Activated CD4-positive, alpha-beta T cell treated with anti-CD3 and anti-CD28 coated beads for 36 hours (primary cell): ENCODE results near the gene SSB. TPM values are rescaled to one million over a fixed set of nuclear protein-coding genes. Genes with fewer than 3 reads are reported as not detected.
"Not testable (repeated sequence)": the region's sequence is repeated elsewhere in the genome, so short reads cannot be mapped to it uniquely, and the experiment has no call there.

Source experiments
- ATAC-seq: fragments of 200-7000 bp; cut with Tn5 transposase; one replicate; pipeline ENCODE4 v1.10.0; 2021; ENCODE audit warnings: mild to moderate bottlenecking, moderate library complexity
- CTCF ChIA-PET: fragments of 350-600 bp; sonication (Branson Sonifier 250); formaldehyde crosslinking; loops from one replicate; lab custom pipeline; 2021; ENCODE audit warnings: antibody characterized with exemption; lab: Charles Lee
- POLR2A ChIA-PET: fragments of 350-600 bp; sonication (Branson Sonifier 250); formaldehyde crosslinking; loops from one replicate; lab custom pipeline; 2021; ENCODE audit warnings: antibody characterized with exemption, inconsistent platforms; lab: Charles Lee
- DNase-seq: peaks from one replicate; pipeline ENCODE4 v3.0.0-alpha.2; 2020
- H3K27ac Mint-ChIP-seq: one replicate; pipeline ENCODE4 v1.8.0; 2021; ENCODE audit warnings: mixed read lengths
- H3K27me3 Mint-ChIP-seq: one replicate; pipeline ENCODE4 v1.8.0; 2021; ENCODE audit warnings: mixed read lengths
- H3K36me3 Mint-ChIP-seq: one replicate; pipeline ENCODE4 v1.8.0; 2021; ENCODE audit warnings: low read depth, mixed read lengths
- H3K4me1 Mint-ChIP-seq: one replicate; pipeline ENCODE4 v1.8.0; 2021; ENCODE audit warnings: mixed read lengths
- H3K4me3 Mint-ChIP-seq: one replicate; pipeline ENCODE4 v1.8.0; 2021; ENCODE audit warnings: mild to moderate bottlenecking, moderate library complexity, mixed read lengths
- H3K9me3 Mint-ChIP-seq: one replicate; pipeline ENCODE4 v1.8.0; 2021; ENCODE audit warnings: low read depth, mixed read lengths
- intact Hi-C, 2 experiments: fragments of 100-400 bp; cut with DNase I in 1 of 2; cut with micrococcal nuclease in 1 of 2; formaldehyde crosslinking; loops; one replicate each; pipeline versions ENCODE4 v1.14.2 to v1.15.1; 2022 to 2024; cut with DNase I, micrococcal nuclease
- total RNA-seq, 2 experiments: library from RNA; stranded (reverse); gene quantifications; one replicate each; pipeline ENCODE4 v1.2.3, GENCODE V29; 2021

Gene SSB
- total RNA-seq, 2 experiments from 2014 or later, result 127 to 138 TPM

DNA sequence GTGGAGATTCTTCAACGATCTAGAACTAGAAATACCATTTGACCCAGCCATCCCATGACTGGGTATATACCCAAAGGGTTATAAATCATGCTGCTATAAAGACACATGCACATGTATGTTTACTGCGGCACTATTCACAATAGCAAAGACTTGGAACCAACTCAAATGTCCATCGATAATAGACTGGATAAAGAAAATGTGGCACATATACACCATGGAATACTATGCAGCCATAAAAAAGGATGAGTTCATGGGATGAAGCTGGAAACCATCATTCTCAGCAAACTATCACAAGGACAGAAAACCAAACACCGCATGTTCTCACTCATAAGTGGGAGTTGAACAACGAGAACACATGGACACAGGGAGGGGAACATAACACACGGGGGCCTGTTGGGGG lies 18.7 kb downstream of the SSB start:
- peaks cover 31% of the 10 kb centered on the region for H3K4me1 Mint-ChIP-seq
- DNase-seq, H3K9me3 Mint-ChIP-seq, H3K27ac Mint-ChIP-seq, intact Hi-C loops, ATAC-seq, H3K27me3 Mint-ChIP-seq, POLR2A ChIA-PET, H3K4me3 Mint-ChIP-seq: not testable (repeated sequence)
- peaks cover 53% of the 10 kb centered on the region for H3K36me3 Mint-ChIP-seq
- CTCF ChIA-PET, result interaction anchor here (1.7 kb wide), 1 partner anchor 14 kb away, joined by 4 read pairs; no protein-coding TSS in a partner anchor

DNA sequence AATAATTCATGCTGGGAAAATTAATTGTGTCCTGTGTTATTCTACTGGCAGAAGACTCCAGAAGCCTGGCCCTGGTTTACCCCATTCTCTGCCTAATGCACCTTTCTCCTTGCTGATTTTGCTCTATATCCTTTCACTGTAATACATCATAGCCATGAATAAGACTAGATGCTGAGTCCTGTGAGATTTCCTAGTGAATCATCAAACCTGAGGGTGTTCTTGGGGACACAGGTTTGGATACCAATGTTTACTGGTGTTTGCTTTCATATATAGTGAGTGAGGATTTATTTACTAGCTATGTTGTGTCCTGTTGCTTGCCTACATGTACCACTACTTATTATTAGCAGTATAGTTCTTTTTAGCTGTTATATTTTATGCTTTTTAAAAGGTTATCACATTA lies 19.6 kb downstream of the SSB start:
- intact Hi-C loops, result no loop called here
- ChIA-PET POLR2A (no interaction called here), CTCF (interaction anchor here (0.8 to 1.7 kb wide), 3 partner anchors 9 to 15 kb away, joined by 3 to 4 read pairs (median 4); partner anchors contain the start of gene UBR3)
- Mint-ChIP-seq H3K4me3 (no peak overlapping the region), H3K9me3 (peaks cover 5% of the 10 kb centered on the region), H3K4me1 (peaks cover 40% of the 10 kb centered on the region), H3K27ac (no peak overlapping the region), H3K36me3 (peaks cover 56% of the 10 kb centered on the region), H3K27me3 (no peaks in the 10 kb centered on the region)
- DNase-seq, result no peak
- ATAC-seq, result no peak

DNA sequence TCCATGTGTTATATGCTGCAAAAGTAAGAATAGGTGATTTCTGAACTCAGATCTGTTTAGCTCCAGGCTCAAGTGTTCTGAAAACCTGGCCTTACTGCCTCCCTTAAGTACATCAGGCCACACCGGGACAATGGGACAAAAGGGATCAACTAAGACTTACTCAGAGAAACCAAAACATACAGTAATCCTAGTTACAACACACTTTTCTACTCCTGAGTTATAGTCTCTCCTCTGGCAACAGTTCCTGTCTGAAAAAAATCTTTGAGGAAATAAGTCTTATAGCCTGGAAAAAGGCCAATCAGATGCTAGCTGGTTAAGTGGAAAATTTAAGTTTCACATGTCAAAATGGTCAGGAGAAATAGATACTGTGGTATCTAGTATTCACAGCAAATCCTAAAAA lies 20.4 kb downstream of the SSB start:
- Mint-ChIP-seq H3K27ac (peak overlapping the region; percentile 37), H3K9me3 (peaks cover 5% of the 10 kb centered on the region), H3K27me3 (no peaks in the 10 kb centered on the region), H3K4me3 (no peak overlapping the region), H3K36me3 (peaks cover 62% of the 10 kb centered on the region), H3K4me1 (peaks cover 48% of the 10 kb centered on the region)
- ChIA-PET POLR2A (no interaction called here), CTCF (interaction anchor here (0.6 to 1.7 kb wide), 4 partner anchors 8 to 82 kb away, joined by 3 to 4 read pairs (median 4); partner anchors contain the start of gene UBR3)
- no peak for DNase-seq
- intact Hi-C loops, result no loop called here
- ATAC-seq, result no peak

- peaks cover 60% of the 10 kb centered on the region for H3K36me3 Mint-ChIP-seq
- CTCF ChIA-PET, result interaction anchor here (1.5 kb wide), 1 partner anchor 8 kb away, joined by 4 read pairs; no protein-coding TSS in a partner anchor
- H3K4me1 Mint-ChIP-seq, result peaks cover 51% of the 10 kb centered on the region
- POLR2A ChIA-PET, H3K4me3 Mint-ChIP-seq, ATAC-seq, DNase-seq, H3K9me3 Mint-ChIP-seq, H3K27ac Mint-ChIP-seq, H3K27me3 Mint-ChIP-seq: not testable (repeated sequence)
- intact Hi-C loops, result loop anchor here (5.0 to 10.0 kb wide), 8 partner anchors 248 to 1575 kb away; partner anchors contain the start of genes ERICH2 (in 1 of the 2), FASTKD1 (in 1 of the 2), GORASP2 (in 1 of the 2) and LRP2 (in 1 of the 2)
Measured at GRCh38 chr2:169820101-169820500, 21.4 kb downstream of the SSB start.

GRCh38 chr2:169822036-169822435 lies 23.4 kb downstream of the SSB start:
- H3K27me3 Mint-ChIP-seq, result no peaks in the 10 kb centered on the region
- no peak overlapping the region for H3K27ac Mint-ChIP-seq
- intact Hi-C loops, result loop anchor here (5.0 to 10.0 kb wide), 8 partner anchors 250 to 1577 kb away; partner anchors contain the start of genes ERICH2 (in 1 of the 2), FASTKD1 (in 1 of the 2), GORASP2 (in 1 of the 2) and LRP2 (in 1 of the 2)
- ChIA-PET CTCF (no interaction called here), POLR2A (no interaction called here)
- H3K36me3 Mint-ChIP-seq, result peaks cover 47% of the 10 kb centered on the region
- H3K4me1 Mint-ChIP-seq, result peaks cover 51% of the 10 kb centered on the region
- H3K9me3 Mint-ChIP-seq, result peaks cover 3% of the 10 kb centered on the region
- no peak overlapping the region for H3K4me3 Mint-ChIP-seq
- DNase-seq (no peak), ATAC-seq (no peak)

- Mint-ChIP-seq H3K4me1 (peaks cover 51% of the 10 kb centered on the region), H3K4me3 (peak overlapping the region; percentile 83), H3K27ac (peak overlapping the region; percentile 65), H3K27me3 (no peaks in the 10 kb centered on the region), H3K36me3 (peaks cover 38% of the 10 kb centered on the region), H3K9me3 (no peaks in the 10 kb centered on the region)
- ChIA-PET POLR2A (no interaction called here), CTCF (interaction anchor here (0.6 kb wide), 1 partner anchor 9 kb away, joined by 3 read pairs; no protein-coding TSS in a partner anchor)
- DNase-seq, result no peak
- ATAC-seq, result no peak
- intact Hi-C loops, result loop anchor here (5.0 to 10.0 kb wide), 8 partner anchors 251 to 1578 kb away; partner anchors contain the start of genes ERICH2 (in 1 of the 2), FASTKD1 (in 1 of the 2), GORASP2 (in 1 of the 2) and LRP2 (in 1 of the 2)
Measured at GRCh38 chr2:169822785-169823392, 24.2 kb downstream of the SSB start.

DNA sequence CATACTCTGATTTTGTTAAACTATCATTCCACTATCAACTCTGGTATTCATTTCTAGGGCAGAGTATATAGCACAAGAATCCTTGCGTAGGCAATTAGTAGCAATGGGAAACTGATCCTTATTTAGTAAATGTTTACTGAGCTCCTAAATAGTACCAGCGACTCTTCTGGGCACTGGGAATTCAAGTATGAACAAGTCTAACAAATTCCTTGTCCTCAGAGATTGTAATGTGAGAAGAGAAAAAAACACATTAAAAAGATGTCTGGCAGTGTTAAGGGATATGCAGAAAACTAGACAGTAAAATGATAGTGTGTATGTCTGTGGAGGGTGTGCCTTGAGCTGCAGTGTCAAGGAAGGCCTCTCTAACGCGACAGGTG lies 25.3 kb downstream of the SSB start:
- peak overlapping the region; percentile 83 for H3K4me3 Mint-ChIP-seq
- DNase-seq, result no peak
- ATAC-seq, result peak; percentile 0
- intact Hi-C loops, result loop anchor here (1.0 to 10.0 kb wide), 10 partner anchors 53 to 1579 kb away; partner anchors contain the start of genes CFAP210 (in 1 of the 2), ERICH2 (in 1 of the 2), FASTKD1 (in 1 of the 2) and GORASP2 (in 1 of the 2)
- peak overlapping the region; percentile 84 for H3K27ac Mint-ChIP-seq
- CTCF ChIA-PET, result interaction anchor here (0.6 to 1.8 kb wide), 11 partner anchors 8 to 1214 kb away, joined by 3 to 11 read pairs (median 3); partner anchors contain the start of gene SSB
- H3K9me3 Mint-ChIP-seq, result no peaks in the 10 kb centered on the region
- H3K27me3 Mint-ChIP-seq, result no peaks in the 10 kb centered on the region
- POLR2A ChIA-PET, result interaction anchor here (0.7 to 1.4 kb wide), 2 partner anchors 12 to 250 kb away, joined by 3 read pairs; partner anchors contain the start of gene FASTKD1
- peaks cover 59% of the 10 kb centered on the region for H3K4me1 Mint-ChIP-seq
- H3K36me3 Mint-ChIP-seq, result peaks cover 32% of the 10 kb centered on the region

DNA sequence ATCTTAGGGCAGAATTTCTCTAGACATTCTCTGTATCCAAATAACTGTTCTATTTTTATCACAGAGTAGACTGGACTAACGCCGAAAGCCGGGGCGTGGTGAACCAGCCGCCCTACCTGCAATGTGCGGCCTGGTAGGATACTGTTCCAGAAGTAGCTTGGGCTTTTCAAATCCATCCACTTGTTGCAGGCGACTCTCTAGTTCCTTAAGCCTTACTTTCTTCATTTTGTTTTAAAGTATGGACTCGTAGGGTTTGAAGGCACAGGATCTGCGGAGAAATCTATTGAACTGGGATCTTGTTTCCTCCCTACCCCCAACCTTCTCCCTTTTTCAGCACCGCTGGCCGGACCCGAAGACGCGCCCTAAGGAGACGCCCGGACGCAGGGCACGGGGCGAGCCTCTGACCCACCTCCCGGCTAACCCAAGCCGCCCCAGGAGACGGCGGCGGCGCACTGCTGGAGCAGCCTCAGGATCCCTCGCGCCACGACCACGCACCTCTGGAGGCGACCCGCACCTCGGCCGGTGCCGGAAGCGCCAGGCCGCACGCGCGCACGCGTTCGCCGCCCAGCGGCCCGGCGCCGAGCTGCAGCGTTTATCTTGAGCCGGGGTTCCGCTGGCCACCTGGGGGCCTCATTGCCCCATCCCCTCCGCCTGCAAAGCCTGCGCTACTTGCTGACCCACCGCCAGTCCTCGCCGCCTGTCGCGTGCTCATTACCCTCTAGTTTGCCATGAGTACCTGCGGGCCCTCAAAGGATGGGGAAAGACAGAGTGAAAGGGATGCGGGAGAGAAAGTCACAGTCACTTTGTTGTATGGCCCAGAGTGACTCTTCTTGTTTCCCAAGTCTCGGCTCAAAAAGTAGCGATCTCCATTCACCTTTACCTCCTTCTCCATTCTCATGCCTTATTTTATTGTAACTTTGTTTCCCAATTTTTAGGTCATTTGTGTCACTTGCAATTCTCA lies 26.0 kb downstream of the SSB start, which contains the start of gene METTL5:
METTL5 (minus strand) TSS at position 533 of the 961 bp plus-strand sequence; CDS start at position 225, 308 bp downstream.
- DNase-seq (peak; percentile 89), ATAC-seq (peak; percentile 72)
- no peaks in the 10 kb centered on the region for H3K27me3 Mint-ChIP-seq
- H3K9me3 Mint-ChIP-seq, result no peaks in the 10 kb centered on the region
- ChIA-PET CTCF (interaction anchor here (0.6 to 1.8 kb wide), 16 partner anchors 9 to 1270 kb away, joined by 3 to 11 read pairs (median 3); partner anchors contain the start of gene SSB), POLR2A (interaction anchor here (0.7 to 1.4 kb wide), 2 partner anchors 13 to 251 kb away, joined by 3 read pairs; partner anchors contain the start of gene FASTKD1)
- peaks cover 29% of the 10 kb centered on the region for H3K36me3 Mint-ChIP-seq
- H3K27ac Mint-ChIP-seq, result peak within 1 kb of the TSS; percentile 89
- peaks cover 55% of the 10 kb centered on the region for H3K4me1 Mint-ChIP-seq
- intact Hi-C loops, result loop anchor here (1.0 to 10.0 kb wide), 10 partner anchors 52 to 1580 kb away; partner anchors contain the start of genes CFAP210 (in 1 of the 2), ERICH2 (in 1 of the 2), FASTKD1 (in 1 of the 2) and GORASP2 (in 1 of the 2)
- H3K4me3 Mint-ChIP-seq, result peak within 1 kb of the TSS; percentile 83

DNA sequence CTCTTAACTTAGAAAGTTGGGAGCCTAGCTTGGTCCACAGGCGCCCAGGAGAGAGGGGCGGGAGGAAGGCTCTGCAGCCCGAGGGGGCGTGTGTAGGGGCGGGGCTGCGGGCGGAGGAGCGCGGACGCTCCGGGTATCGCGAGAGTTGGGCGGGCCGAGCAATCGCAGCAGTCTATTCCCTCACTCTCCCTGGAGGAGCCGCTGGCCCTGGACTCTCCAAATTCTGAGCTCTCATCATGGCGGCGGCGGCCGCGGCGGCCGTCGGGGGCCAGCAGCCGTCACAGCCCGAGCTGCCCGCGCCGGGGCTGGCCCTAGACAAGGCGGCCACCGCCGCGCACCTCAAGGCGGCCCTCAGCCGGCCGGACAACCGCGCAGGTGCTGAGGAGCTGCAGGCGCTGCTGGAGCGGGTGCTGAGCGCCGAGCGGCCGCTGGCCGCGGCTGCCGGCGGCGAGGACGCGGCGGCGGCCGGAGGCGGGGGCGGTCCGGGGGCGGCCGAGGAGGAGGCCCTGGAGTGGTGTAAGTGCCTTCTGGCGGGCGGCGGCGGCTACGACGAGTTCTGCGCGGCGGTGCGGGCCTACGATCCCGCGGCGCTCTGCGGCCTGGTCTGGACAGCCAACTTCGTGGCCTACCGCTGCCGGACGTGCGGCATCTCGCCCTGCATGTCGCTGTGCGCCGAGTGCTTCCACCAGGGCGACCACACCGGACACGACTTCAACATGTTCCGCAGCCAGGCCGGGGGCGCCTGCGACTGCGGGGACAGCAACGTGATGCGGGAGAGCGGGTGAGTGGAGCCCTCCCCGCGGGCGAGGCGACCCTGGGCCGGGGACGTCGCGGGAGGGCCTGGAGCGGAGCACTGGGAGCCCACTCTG lies 28.8 kb downstream of the SSB start, which contains the start of gene UBR3:
UBR3 (plus strand) TSS at position 183 of the 869 bp plus-strand sequence; CDS start at position 237, 54 bp downstream.
- Mint-ChIP-seq H3K4me3 (peak within 1 kb of the TSS; percentile 87), H3K9me3 (no peaks in the 10 kb centered on the region), H3K36me3 (peaks cover 17% of the 10 kb centered on the region), H3K27ac (peak within 1 kb of the TSS; percentile 73), H3K4me1 (peaks cover 52% of the 10 kb centered on the region), H3K27me3 (no peaks in the 10 kb centered on the region)
- ATAC-seq, result peak; percentile 83
- POLR2A ChIA-PET, result interaction anchor here (0.6 to 2.3 kb wide), 6 partner anchors 12 to 348 kb away, joined by 3 to 12 read pairs (median 5); partner anchors contain the start of genes BBS5 and SSB
- CTCF ChIA-PET, result interaction anchor here (0.6 to 2.2 kb wide), 10 partner anchors 9 to 101 kb away, joined by 3 to 7 read pairs (median 4); no protein-coding TSS in a partner anchor
- DNase-seq, result peak; percentile 95
- intact Hi-C loops, result loop anchor here (1.0 to 10.0 kb wide), 11 partner anchors 28 to 1583 kb away; partner anchors contain the start of genes ERICH2 (in 1 of the 2), FASTKD1 (in 1 of the 2), GORASP2 (in 1 of the 2) and LRP2 (in 1 of the 2)
